ENCODE measurements around the gene COA4. TPM values are rescaled to one million over a fixed set of nuclear protein-coding genes. Genes with fewer than 3 reads are reported as not detected.

Gene COA4
- total RNA-seq, 4 donors from 2014 or later: 53.3 to 73.2 (median 57.5) TPM

- intact Hi-C loops (cut with DNase I): loop anchor here (5.0 kb wide), 1 partner anchor 91 kb away; the partner anchor contains the start of gene MRPL48
Observed at GRCh38 chr11:73878771-73879170, 2.1 kb upstream of the COA4 start.

GRCh38 chr11:73875840-73876239 is 806 bp downstream of the COA4 start:
- intact Hi-C loops (cut with DNase I): loop anchor here (5.0 kb wide), 1 partner anchor 89 kb away; the partner anchor contains the start of gene MRPL48
- peaks cover 5 to 45% (median 33%) of the 10 kb centered on the region in 4 donors for H3K36me3 ChIP-seq
- WGBS: 31% methylated on average over 8 of the region's 8 CpGs
- TF ChIP-seq POLR2AphosphoS5 (IDR thresholded peaks at IDR 0.05) (no peak), EP300 (IDR thresholded peaks at IDR 0.05) (no peak), CTCF (IDR thresholded peaks at IDR 0.05) (no peak)
- H3K27ac ChIP-seq (replicated peaks in 1 of 4): peak overlapping the region; percentile 84 to 92 (median 86)
- H3K4me3 ChIP-seq: peak overlapping the region; percentile 72 to 93 (median 82)
- no peak for DNase-seq (ENCODE audit: extremely low spot score)
- peaks cover 16 to 37% (median 31%) of the 10 kb centered on the region in 4 donors for H3K4me1 ChIP-seq
- no peaks in the 10 kb centered on the region for H3K9me3 ChIP-seq
- H3K27me3 ChIP-seq: no peaks in the 10 kb centered on the region

More at GRCh38 chr11:73878771-73879170, 2.1 kb upstream of the COA4 start:
- Histone ChIP-seq H3K4me3 (no peak overlapping the region), H3K27me3 (no peaks in the 10 kb centered on the region), H3K4me1 (peaks cover 16 to 37% (median 31%) of the 10 kb centered on the region in 4 donors), H3K36me3 (peaks cover 0 to 25% (median 11%) of the 10 kb centered on the region in 4 donors), H3K27ac (replicated peaks in 1 of 4) (no peak overlapping the region), H3K9me3 (no peaks in the 10 kb centered on the region)
- TF ChIP-seq CTCF (IDR thresholded peaks at IDR 0.05) (no peak), EP300 (IDR thresholded peaks at IDR 0.05) (no peak), POLR2A (IDR thresholded peaks at IDR 0.05; ENCODE audit: low read depth) (no peak), POLR2AphosphoS5 (IDR thresholded peaks at IDR 0.05) (no peak)
- no peak for DNase-seq (ENCODE audit: extremely low spot score)
- 88% methylated on average over 1 of the region's 1 CpG for WGBS

GRCh38 chr11:73875380-73875779 is 1.3 kb downstream of the COA4 start:
- Histone ChIP-seq H3K4me1 (peaks cover 16 to 37% (median 31%) of the 10 kb centered on the region in 4 donors), H3K9me3 (no peaks in the 10 kb centered on the region), H3K27me3 (no peaks in the 10 kb centered on the region), H3K4me3 (peak overlapping the region; percentile 72 to 93 (median 82)), H3K36me3 (peaks cover 5 to 50% (median 33%) of the 10 kb centered on the region in 4 donors), H3K27ac (replicated peaks in 1 of 4) (peak overlapping the region in 3 of 4 donors; percentile 85 to 92 (median 87))
- DNase-seq (ENCODE audit: extremely low spot score): no peak
- 91% methylated on average over 1 of the region's 1 CpG for WGBS
- intact Hi-C loops (cut with DNase I): loop anchor here (5.0 kb wide), 1 partner anchor 88 kb away; the partner anchor contains the start of gene MRPL48
- TF ChIP-seq EP300 (IDR thresholded peaks at IDR 0.05) (no peak), POLR2AphosphoS5 (IDR thresholded peaks at IDR 0.05) (no peak), POLR2A (IDR thresholded peaks at IDR 0.05; ENCODE audit: low read depth) (no peak), CTCF (IDR thresholded peaks at IDR 0.05) (no peak)

- Histone ChIP-seq H3K27me3 (no peaks in the 10 kb centered on the region), H3K27ac (replicated peaks in 1 of 4) (no peak overlapping the region), H3K9me3 (no peaks in the 10 kb centered on the region), H3K36me3 (peaks cover 5 to 60% (median 33%) of the 10 kb centered on the region in 4 donors), H3K4me3 (no peak overlapping the region), H3K4me1 (peaks cover 16 to 33% (median 29%) of the 10 kb centered on the region in 4 donors)
- TF ChIP-seq EP300 (IDR thresholded peaks at IDR 0.05) (no peak), CTCF (IDR thresholded peaks at IDR 0.05) (no peak), POLR2A (IDR thresholded peaks at IDR 0.05; ENCODE audit: low read depth) (no peak), POLR2AphosphoS5 (IDR thresholded peaks at IDR 0.05) (no peak)
- WGBS: 87% methylated on average over 3 of the region's 9 CpGs
- intact Hi-C loops (cut with DNase I): no loop called here
- no peak for DNase-seq (ENCODE audit: extremely low spot score)
Observed at GRCh38 chr11:73872749-73873357, 3.8 kb downstream of the COA4 start.
